Mesenchymal stem cell (in vitro differentiated cells and primary cell): ENCODE data around the gene SEMA3A.

ENCODE experiments used
- DNase-seq: peaks from one replicate; pipeline ENCODE4 v3.0.0-alpha.2; 2013
- H2AFZ ChIP-seq: one replicate; pipeline ENCODE4 v1.6.1; 2013; ENCODE audit warnings: low read depth, mild to moderate bottlenecking, control low read depth, inconsistent platforms, low read length, moderate library complexity
- H2AK5ac ChIP-seq: 2 replicates; pipeline ENCODE4 v1.6.1; 2013; ENCODE audit warnings: low read length, moderate library complexity, mild to moderate bottlenecking, inconsistent platforms; ENCODE audit not compliant: severe bottlenecking
- H2BK120ac ChIP-seq: one replicate; pipeline ENCODE4 v1.6.1; 2013; ENCODE audit warnings: low read depth, mild to moderate bottlenecking, inconsistent platforms, low read length, moderate library complexity
- H2BK12ac ChIP-seq, 2 experiments: one replicate each; pipeline ENCODE4 v1.6.1; 2013; ENCODE audit warnings: inconsistent platforms in 2 of 2, low read length in 2 of 2, mild to moderate bottlenecking in 2 of 2, moderate library complexity in 2 of 2, control low read depth in 1 of 2
- H2BK15ac ChIP-seq: one replicate; pipeline ENCODE4 v1.6.1; 2013; ENCODE audit warnings: mild to moderate bottlenecking, low read depth, inconsistent platforms; ENCODE audit not compliant: poor library complexity, severe bottlenecking
- H2BK5ac ChIP-seq: 2 replicates; pipeline ENCODE4 v1.6.1; 2013; ENCODE audit warnings: low read depth, mild to moderate bottlenecking, low read length, control low read depth, inconsistent platforms; ENCODE audit not compliant: poor library complexity, severe bottlenecking
- H3K14ac ChIP-seq, 2 experiments: one replicate each; pipeline ENCODE4 v1.6.1; 2013; ENCODE audit warnings: inconsistent platforms in 2 of 2, low read length in 2 of 2, control low read depth in 1 of 2, mild to moderate bottlenecking in 1 of 2, moderate library complexity in 1 of 2
- H3K18ac ChIP-seq, 2 experiments: one replicate each; pipeline ENCODE4 v1.6.1; 2013; ENCODE audit warnings: inconsistent platforms in 2 of 2, low read length in 2 of 2, control low read depth in 1 of 2, low read depth in 1 of 2, mild to moderate bottlenecking in 1 of 2
- H3K23ac ChIP-seq, 2 experiments: one replicate each; pipeline ENCODE4 v1.6.1; 2013; ENCODE audit warnings: inconsistent platforms in 2 of 2, low read length in 2 of 2, mild to moderate bottlenecking in 2 of 2, moderate library complexity in 2 of 2, control low read depth in 1 of 2
- H3K27ac ChIP-seq: 2 replicates; pipeline ENCODE4 v1.5.1; 2013; ENCODE audit warnings: mild to moderate bottlenecking, moderate library complexity, low read length, control low read depth, inconsistent platforms; ENCODE audit not compliant: poor library complexity, severe bottlenecking
- H3K27me3 ChIP-seq, 2 experiments: 2 replicates each; pipeline versions ENCODE4 v1.6.1 to v1.7.0; 2013; ENCODE audit warnings: low read length in 2 of 2, mild to moderate bottlenecking in 2 of 2, moderate library complexity in 2 of 2, control low read depth in 1 of 2, inconsistent platforms in 1 of 2; ENCODE audit not compliant: control insufficient read depth in 1 of 2, insufficient read depth in 1 of 2
- H3K36me3 ChIP-seq, 2 experiments: 2 replicates each; pipeline versions ENCODE4 v1.6.1 to v1.7.0; 2013; ENCODE audit warnings: low read length in 2 of 2, control low read depth in 1 of 2, inconsistent platforms in 1 of 2, low read depth in 1 of 2, mild to moderate bottlenecking in 1 of 2; ENCODE audit not compliant: insufficient read depth in 2 of 2, control insufficient read depth in 1 of 2
- H3K4ac ChIP-seq, 2 experiments: one replicate each; pipeline ENCODE4 v1.6.1; 2013; ENCODE audit warnings: inconsistent platforms in 2 of 2, low read length in 2 of 2, mild to moderate bottlenecking in 2 of 2, moderate library complexity in 2 of 2, control low read depth in 1 of 2, low read depth in 1 of 2
- H3K4me1 ChIP-seq: 2 replicates; pipeline ENCODE4 v1.6.1; 2013; ENCODE audit warnings: low read depth, low read length, control low read depth; ENCODE audit not compliant: control insufficient read depth, insufficient read depth
- H3K4me2 ChIP-seq: 2 replicates; pipeline ENCODE4 v1.6.1; 2013; ENCODE audit warnings: low read length, mild to moderate bottlenecking, inconsistent platforms; ENCODE audit not compliant: poor library complexity, severe bottlenecking
- H3K4me3 ChIP-seq, 2 experiments: 2 replicates each; pipeline versions ENCODE4 v1.5.1 to v1.7.0; 2013; ENCODE audit warnings: low read length in 2 of 2, mild to moderate bottlenecking in 2 of 2, control low read depth in 1 of 2, low read depth in 1 of 2; ENCODE audit not compliant: insufficient read depth in 1 of 2
- H3K79me1 ChIP-seq: replicated peaks from 2 replicates; pipeline ENCODE4 v1.6.1; 2013; ENCODE audit warnings: mild to moderate bottlenecking, control low read depth, low read length, inconsistent platforms; ENCODE audit not compliant: poor library complexity, severe bottlenecking
- H3K9ac ChIP-seq: 2 replicates; pipeline ENCODE4 v1.7.0; 2013; ENCODE audit warnings: mild to moderate bottlenecking, low read length, moderate library complexity
- H3K9me3 ChIP-seq: 2 replicates; pipeline ENCODE4 v1.7.0; 2013; ENCODE audit warnings: mild to moderate bottlenecking, low read length; ENCODE audit not compliant: control insufficient read depth
- H4K8ac ChIP-seq: one replicate; pipeline ENCODE4 v1.6.1; 2013; ENCODE audit warnings: inconsistent platforms, mild to moderate bottlenecking, low read length, moderate library complexity
- H4K91ac ChIP-seq: one replicate; pipeline ENCODE4 v1.6.1; 2013; ENCODE audit warnings: mild to moderate bottlenecking, low read length, inconsistent platforms
- WGBS: methylation state at CpG from one replicate; pipeline ENCODE4 v1.1.7; 2013; ENCODE audit warnings: mixed read lengths; 5-methylcytosine and 5-hydroxymethylcytosine counted together

SEMA3A gene

GRCh38 chr7:84085147-84085546 lies 109.4 kb downstream of the SEMA3A start:
- no peaks in the 10 kb centered on the region for H3K9me3 ChIP-seq
- H4K8ac ChIP-seq, result no peak overlapping the region
- H2BK15ac ChIP-seq, result no peak overlapping the region
- no peak overlapping the region for H3K23ac ChIP-seq
- no peak overlapping the region for H3K4me2 ChIP-seq
- H2AFZ ChIP-seq, result no peak overlapping the region
- no peak overlapping the region for H3K27ac ChIP-seq
- H3K4ac ChIP-seq, result no peak overlapping the region
- 23% methylated on average over 1 of the region's 1 CpG for WGBS
- no peaks in the 10 kb centered on the region for H3K36me3 ChIP-seq
- peak; percentile 60 for DNase-seq
- no peak overlapping the region for H3K9ac ChIP-seq
- no peak overlapping the region for H4K91ac ChIP-seq
- H3K27me3 ChIP-seq, result no peaks in the 10 kb centered on the region
- H3K4me3 ChIP-seq, result no peak overlapping the region
- no peak overlapping the region for H3K14ac ChIP-seq
- H2BK120ac ChIP-seq, result no peak overlapping the region
- no peak overlapping the region for H2BK5ac ChIP-seq
- H2BK12ac ChIP-seq, result no peak overlapping the region
- no peaks in the 10 kb centered on the region for H3K4me1 ChIP-seq
- H3K79me1 ChIP-seq, result peaks cover 3% of the 10 kb centered on the region
- H3K18ac ChIP-seq, result no peak overlapping the region
- H2AK5ac ChIP-seq, result no peak overlapping the region

- DNase-seq, result no peak
- Histone ChIP-seq H3K9ac (no peak overlapping the region), H2BK120ac (no peak overlapping the region), H3K4me3 (no peak overlapping the region), H2BK15ac (no peak overlapping the region), H3K27me3 (no peaks in the 10 kb centered on the region), H2AK5ac (no peak overlapping the region), H3K36me3 (no peaks in the 10 kb centered on the region), H2BK5ac (no peak overlapping the region), H2AFZ (no peak overlapping the region), H3K9me3 (no peaks in the 10 kb centered on the region), H3K23ac (no peak overlapping the region), H3K4ac (no peak overlapping the region), H3K4me1 (no peaks in the 10 kb centered on the region), H2BK12ac (no peak overlapping the region), H3K79me1 (peaks cover 3% of the 10 kb centered on the region), H3K4me2 (no peak overlapping the region), H4K91ac (no peak overlapping the region), H3K18ac (no peak overlapping the region), H3K14ac (no peak overlapping the region), H4K8ac (no peak overlapping the region), H3K27ac (no peak overlapping the region)
- WGBS, result 100% methylated on average over 1 of the region's 2 CpGs
Observed at GRCh38 chr7:84083846-84084245, 110.7 kb downstream of the SEMA3A start.

DNA sequence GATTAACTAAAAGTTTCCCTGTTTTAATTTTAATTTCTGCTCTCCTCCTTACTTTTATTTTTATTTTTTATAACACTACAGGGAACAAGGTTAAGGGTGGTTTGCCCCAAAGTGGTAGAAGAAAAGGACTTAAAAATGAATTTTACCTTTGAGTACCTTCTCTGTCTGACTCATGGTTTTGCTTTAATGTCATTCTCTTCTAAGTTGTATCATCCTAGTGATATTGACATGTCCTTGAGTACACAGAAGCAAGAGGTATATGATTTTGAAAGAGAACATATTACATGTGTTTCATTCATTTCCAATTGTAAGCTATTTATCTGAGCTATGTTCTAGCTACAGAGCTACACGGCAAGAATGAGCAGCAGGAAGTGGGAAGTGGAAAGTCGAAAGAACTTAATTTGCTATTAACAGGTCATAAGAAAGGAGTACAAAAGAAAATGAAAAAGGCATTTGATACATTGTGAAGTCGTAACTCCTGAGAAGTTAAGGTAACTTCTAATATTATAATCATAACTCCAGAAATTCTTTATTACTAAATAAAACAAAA lies 112.5 kb downstream of the SEMA3A start:
- no peak overlapping the region for H3K9ac ChIP-seq
- 86% methylated on average over 2 of the region's 3 CpGs for WGBS
- H3K18ac ChIP-seq, result no peak overlapping the region
- H3K79me1 ChIP-seq, result peaks cover 3% of the 10 kb centered on the region
- no peak overlapping the region for H4K91ac ChIP-seq
- H3K4me3 ChIP-seq, result no peak overlapping the region
- H3K4me1 ChIP-seq, result no peaks in the 10 kb centered on the region
- H2AK5ac ChIP-seq, result no peak overlapping the region
- no peak overlapping the region for H2BK5ac ChIP-seq
- H3K14ac ChIP-seq, result no peak overlapping the region
- H4K8ac ChIP-seq, result no peak overlapping the region
- no peaks in the 10 kb centered on the region for H3K27me3 ChIP-seq
- no peak overlapping the region for H3K27ac ChIP-seq
- H3K9me3 ChIP-seq, result no peaks in the 10 kb centered on the region
- no peak for DNase-seq
- H2BK120ac ChIP-seq, result no peak overlapping the region
- no peak overlapping the region for H2AFZ ChIP-seq
- no peaks in the 10 kb centered on the region for H3K36me3 ChIP-seq
- H3K23ac ChIP-seq, result no peak overlapping the region
- no peak overlapping the region for H3K4me2 ChIP-seq
- no peak overlapping the region for H3K4ac ChIP-seq
- no peak overlapping the region for H2BK15ac ChIP-seq
- H2BK12ac ChIP-seq, result no peak overlapping the region

GRCh38 chr7:84077336-84077735 lies 117.3 kb downstream of the SEMA3A start:
- Histone ChIP-seq H3K14ac (no peak overlapping the region), H3K9me3 (no peaks in the 10 kb centered on the region), H4K91ac (no peak overlapping the region), H2BK15ac (no peak overlapping the region), H3K4ac (no peak overlapping the region), H2BK12ac (no peak overlapping the region), H3K23ac (no peak overlapping the region), H3K4me1 (no peaks in the 10 kb centered on the region), H2BK120ac (no peak overlapping the region), H3K9ac (no peak overlapping the region), H2BK5ac (no peak overlapping the region), H3K79me1 (no peaks in the 10 kb centered on the region), H4K8ac (no peak overlapping the region), H2AK5ac (no peak overlapping the region), H3K36me3 (no peaks in the 10 kb centered on the region), H2AFZ (no peak overlapping the region), H3K27ac (no peak overlapping the region), H3K18ac (no peak overlapping the region), H3K4me2 (no peak overlapping the region), H3K4me3 (no peak overlapping the region), H3K27me3 (no peaks in the 10 kb centered on the region)
- no peak for DNase-seq
- no CpG with 5 or more reads among the region's 4 CpGs for WGBS
